Measurements from ENCODE around the gene NAV2. TPM values are rescaled to one million over a fixed set of nuclear protein-coding genes. Genes with fewer than 3 reads are reported as not detected.
A peak's percentile ranks its signal among the peaks of the same experiment; 100 is the strongest.

Gene NAV2
- total and polyA plus RNA-seq, 11 donors = 7.6 to 46.5 (median 20.2) TPM

DNA sequence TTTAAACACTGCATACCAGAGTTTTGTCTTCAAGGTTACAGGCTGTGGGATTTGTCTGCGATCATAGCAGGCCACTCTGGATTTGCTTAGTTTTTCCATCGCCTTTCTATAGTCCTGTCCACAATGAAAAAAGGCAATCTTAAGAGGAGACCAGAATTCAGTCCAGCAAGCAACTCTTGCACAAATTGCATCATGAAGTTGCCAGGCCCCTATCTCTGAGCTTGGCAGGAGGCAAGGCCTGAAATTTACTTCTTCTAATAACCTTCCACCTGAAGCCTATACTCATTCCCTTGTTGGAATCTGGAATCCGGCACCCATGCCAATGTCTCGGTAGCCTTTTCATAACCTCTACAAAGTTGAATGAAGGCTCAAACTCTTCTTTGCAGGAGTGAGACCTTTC lies 100.1 kb downstream of the NAV2 start:
- DNase-seq (no peak), ATAC-seq (peak in 1 of 4 donors; percentile 13)
- H3K36me3 ChIP-seq = no peaks in the 10 kb centered on the region
- intact Hi-C loops (cut with DNase I) = loop anchor here in 2 of 10 donors (5.0 kb wide), 2 partner anchors 90 to 250 kb away; no protein-coding TSS in a partner anchor
- no peaks in the 10 kb centered on the region for H3K9me3 ChIP-seq
- peak overlapping the region in 5 of 12 donors; percentile 9 to 75 (median 42) for H3K27ac ChIP-seq
- peaks cover 0 to 80% (median 39%) of the 10 kb centered on the region in 12 donors for H3K4me1 ChIP-seq
- H3K27me3 ChIP-seq = no peaks in the 10 kb centered on the region
- 79 to 89% (median 84%) methylated on average over 4 of the region's 4 CpGs for WGBS, 4 donors
- TF ChIP-seq, protein P1, sequence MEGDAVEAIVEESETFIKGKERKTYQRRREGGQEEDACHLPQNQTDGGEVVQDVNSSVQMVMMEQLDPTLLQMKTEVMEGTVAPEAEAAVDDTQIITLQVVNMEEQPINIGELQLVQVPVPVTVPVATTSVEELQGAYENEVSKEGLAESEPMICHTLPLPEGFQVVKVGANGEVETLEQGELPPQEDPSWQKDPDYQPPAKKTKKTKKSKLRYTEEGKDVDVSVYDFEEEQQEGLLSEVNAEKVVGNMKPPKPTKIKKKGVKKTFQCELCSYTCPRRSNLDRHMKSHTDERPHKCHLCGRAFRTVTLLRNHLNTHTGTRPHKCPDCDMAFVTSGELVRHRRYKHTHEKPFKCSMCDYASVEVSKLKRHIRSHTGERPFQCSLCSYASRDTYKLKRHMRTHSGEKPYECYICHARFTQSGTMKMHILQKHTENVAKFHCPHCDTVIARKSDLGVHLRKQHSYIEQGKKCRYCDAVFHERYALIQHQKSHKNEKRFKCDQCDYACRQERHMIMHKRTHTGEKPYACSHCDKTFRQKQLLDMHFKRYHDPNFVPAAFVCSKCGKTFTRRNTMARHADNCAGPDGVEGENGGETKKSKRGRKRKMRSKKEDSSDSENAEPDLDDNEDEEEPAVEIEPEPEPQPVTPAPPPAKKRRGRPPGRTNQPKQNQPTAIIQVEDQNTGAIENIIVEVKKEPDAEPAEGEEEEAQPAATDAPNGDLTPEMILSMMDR (IDR thresholded peaks at IDR 0.05) = no peak
- TF ChIP-seq POLR2A (IDR thresholded peaks at IDR 0.05) = no peak
- no peak overlapping the region for H3K4me3 ChIP-seq

DNA sequence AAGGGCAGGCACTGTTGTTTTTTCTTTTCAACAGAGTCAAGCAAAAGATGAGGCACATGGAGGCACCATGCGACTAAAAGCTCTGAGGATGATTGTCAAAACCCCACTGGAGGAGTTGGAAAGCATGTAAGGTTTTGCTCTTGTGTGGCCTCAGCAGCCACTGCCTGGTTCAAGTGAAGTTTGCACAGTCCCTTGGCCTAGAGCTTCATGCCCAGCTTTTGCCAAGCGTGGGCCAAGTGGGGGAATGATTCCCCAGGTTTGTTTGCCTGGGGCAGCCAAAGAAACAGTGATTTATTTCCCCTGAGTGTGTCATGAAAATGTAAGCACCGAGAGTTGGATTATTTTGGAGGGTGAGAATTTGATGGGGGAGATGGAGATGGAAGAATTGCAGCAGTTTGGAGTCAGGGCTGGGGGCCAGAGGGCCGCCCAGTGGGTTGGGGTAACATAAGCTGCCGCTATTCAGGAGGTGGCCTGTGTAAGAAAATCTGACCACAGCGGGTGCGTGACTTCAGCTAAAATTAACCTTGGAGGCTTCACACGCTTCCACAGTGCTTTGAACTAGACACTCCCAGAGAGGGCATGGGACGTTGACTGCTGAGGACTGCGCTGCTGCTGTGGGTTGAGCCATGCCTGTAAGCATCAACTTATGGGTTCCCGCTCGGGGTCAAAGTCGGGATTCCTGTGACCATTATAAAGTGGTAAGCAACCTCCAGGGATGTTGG lies 100.7 kb downstream of the NAV2 start:
- ATAC-seq = peak; percentile 76 to 86 (median 80)
- intact Hi-C loops (cut with DNase I) = loop anchor here in 2 of 10 donors (5.0 kb wide), 2 partner anchors 89 to 251 kb away; no protein-coding TSS in a partner anchor
- Histone ChIP-seq H3K36me3 (no peaks in the 10 kb centered on the region), H3K27ac (peak overlapping the region in 10 of 12 donors; percentile 3 to 75 (median 22)), H3K9me3 (no peaks in the 10 kb centered on the region), H3K27me3 (no peaks in the 10 kb centered on the region), H3K4me3 (no peak overlapping the region), H3K4me1 (peaks cover 0 to 77% (median 40%) of the 10 kb centered on the region in 12 donors)
- DNase-seq = peak in 2 of 5 donors; percentile 23 to 39
- WGBS, 4 donors = 58 to 78% (median 61%) methylated on average over 13 of the region's 13 CpGs
- TF ChIP-seq, protein P1 (IDR thresholded peaks at IDR 0.05) = no peak
- no peak for TF ChIP-seq POLR2A (IDR thresholded peaks at IDR 0.05)

DNA sequence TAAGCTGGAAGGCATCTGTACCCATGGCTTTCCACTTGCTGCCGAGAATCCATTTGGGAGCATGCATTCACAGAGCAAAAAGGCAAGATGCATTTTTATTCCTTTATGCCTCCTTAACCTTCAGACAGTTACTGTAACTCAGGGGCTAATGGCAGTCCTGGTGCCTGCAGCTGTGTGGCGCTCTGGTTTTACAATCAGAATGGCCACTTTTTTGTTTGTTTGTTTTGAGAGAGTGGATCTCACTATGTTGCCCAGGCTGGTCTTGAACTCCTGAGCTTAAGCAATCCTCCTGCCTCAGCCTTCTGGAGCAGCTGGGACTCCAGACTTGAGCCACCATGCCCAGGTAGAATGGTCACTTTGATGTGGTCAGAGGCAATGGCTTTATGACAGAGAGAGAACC lies 101.8 kb downstream of the NAV2 start:
- Histone ChIP-seq H3K27ac (peak overlapping the region in 1 of 12 donors; percentile 75), H3K4me1 (peaks cover 0 to 76% (median 40%) of the 10 kb centered on the region in 12 donors), H3K36me3 (no peaks in the 10 kb centered on the region), H3K27me3 (no peaks in the 10 kb centered on the region), H3K9me3 (no peaks in the 10 kb centered on the region), H3K4me3 (no peak overlapping the region)
- ATAC-seq = no peak
- no peak for DNase-seq
- intact Hi-C loops (cut with DNase I) = loop anchor here in 2 of 10 donors (5.0 kb wide), 2 partner anchors 88 to 252 kb away; no protein-coding TSS in a partner anchor
- TF ChIP-seq, protein P1 (IDR thresholded peaks at IDR 0.05) = no peak
- no peak for TF ChIP-seq POLR2A (IDR thresholded peaks at IDR 0.05)
- 75 to 88% (median 86%) methylated on average over 2 of the region's 2 CpGs for WGBS, 4 donors

DNA sequence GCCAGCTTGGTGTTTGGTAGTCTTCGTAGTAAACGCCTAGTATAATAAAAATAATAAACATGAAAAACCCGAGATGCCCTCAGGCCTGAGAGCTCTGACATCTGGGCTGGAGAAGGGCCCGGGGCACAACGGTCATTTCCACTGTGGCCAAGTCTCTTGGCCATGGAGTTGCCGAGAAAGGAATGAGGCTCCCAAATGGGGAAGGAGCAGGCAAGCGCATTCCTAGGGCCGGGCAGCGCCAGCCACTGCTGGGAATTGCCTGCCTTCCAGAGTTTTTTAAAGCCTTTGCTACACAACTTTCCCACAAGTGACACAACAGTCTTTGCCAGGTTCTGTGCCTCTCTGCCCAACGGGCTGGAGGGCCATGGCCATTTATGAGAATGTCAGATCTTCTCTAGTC lies 103.4 kb downstream of the NAV2 start:
- ATAC-seq = no peak
- TF ChIP-seq POLR2A (IDR thresholded peaks at IDR 0.05) = no peak
- TF ChIP-seq, protein P1 (IDR thresholded peaks at IDR 0.05) = no peak
- H3K4me3 ChIP-seq = no peak overlapping the region
- H3K4me1 ChIP-seq = peaks cover 0 to 69% (median 37%) of the 10 kb centered on the region in 12 donors
- H3K27me3 ChIP-seq = no peaks in the 10 kb centered on the region
- DNase-seq = no peak
- intact Hi-C loops (cut with DNase I) = loop anchor here in 1 of 10 donors (5.0 kb wide), 1 partner anchor 86 kb away; no protein-coding TSS in a partner anchor
- 47 to 69% (median 64%) methylated on average over 10 of the region's 10 CpGs for WGBS, 4 donors
- no peaks in the 10 kb centered on the region for H3K9me3 ChIP-seq
- H3K36me3 ChIP-seq = no peaks in the 10 kb centered on the region
- no peak overlapping the region for H3K27ac ChIP-seq
